Calu3 (cell line): ENCODE data around the gene HMGA1. TPM values are rescaled to one million over a fixed set of nuclear protein-coding genes. Genes with fewer than 3 reads are reported as not detected.

Experiments used
- BruUV-seq: library from RNA; stranded (reverse); fragments of 400-500 nt; replicated peaks from 2 replicates; lab custom pipeline; 2021; lab: Mats Ljungman, UMichigan
- CTCF ChIA-PET: fragments of 300-600 bp; sonication (Branson Sonifier 250); formaldehyde crosslinking; loops from one replicate; lab custom pipeline; 2022; ENCODE audit warnings: antibody characterized with exemption; lab: Charles Lee
- DNase-seq: peaks from one replicate; pipeline ENCODE4 v3.0.0; 2022
- H3K27ac Mint-ChIP-seq: one replicate; pipeline ENCODE4 v1.8.0; 2022; ENCODE audit warnings: mixed read lengths; ENCODE audit not compliant: unreplicated experiment
- H3K27me3 Mint-ChIP-seq: one replicate; pipeline ENCODE4 v1.8.0; 2022; ENCODE audit warnings: mixed read lengths; ENCODE audit not compliant: unreplicated experiment
- H3K36me3 Mint-ChIP-seq: one replicate; pipeline ENCODE4 v1.8.0; 2022; ENCODE audit warnings: mild to moderate bottlenecking, moderate library complexity, mixed read lengths; ENCODE audit not compliant: insufficient read depth, unreplicated experiment
- H3K4me1 Mint-ChIP-seq: one replicate; pipeline ENCODE4 v1.8.0; 2022; ENCODE audit warnings: mild to moderate bottlenecking, low read depth, mixed read lengths; ENCODE audit not compliant: unreplicated experiment
- H3K4me3 Mint-ChIP-seq: one replicate; pipeline ENCODE4 v1.8.0; 2022; ENCODE audit warnings: mild to moderate bottlenecking, low read depth, moderate library complexity, mixed read lengths; ENCODE audit not compliant: unreplicated experiment
- H3K9me3 Mint-ChIP-seq: one replicate; pipeline ENCODE4 v1.8.0; 2022; ENCODE audit warnings: low read depth, mixed read lengths; ENCODE audit not compliant: unreplicated experiment
- intact Hi-C: fragments of 100-400 bp; cut with micrococcal nuclease; formaldehyde crosslinking; loops from one replicate; pipeline ENCODE4 v1.10.0; 2022; ENCODE audit not compliant: unreplicated experiment
- total RNA-seq: library from RNA; stranded (reverse); gene quantifications from 2 replicates; pipeline ENCODE4 v1.2.3, GENCODE V29; 2022
- TF ChIP-seq, protein P1 (sequence below): fragments of 200-600 bp; IDR thresholded peaks from one replicate; pipeline ENCODE4 v1.8.0; 2022; ENCODE audit warnings: antibody characterized with exemption; ENCODE audit not compliant: unreplicated experiment

HMGA1 gene
- total RNA-seq, 1 experiment from 2014 or later, result 1,138 TPM

DNA sequence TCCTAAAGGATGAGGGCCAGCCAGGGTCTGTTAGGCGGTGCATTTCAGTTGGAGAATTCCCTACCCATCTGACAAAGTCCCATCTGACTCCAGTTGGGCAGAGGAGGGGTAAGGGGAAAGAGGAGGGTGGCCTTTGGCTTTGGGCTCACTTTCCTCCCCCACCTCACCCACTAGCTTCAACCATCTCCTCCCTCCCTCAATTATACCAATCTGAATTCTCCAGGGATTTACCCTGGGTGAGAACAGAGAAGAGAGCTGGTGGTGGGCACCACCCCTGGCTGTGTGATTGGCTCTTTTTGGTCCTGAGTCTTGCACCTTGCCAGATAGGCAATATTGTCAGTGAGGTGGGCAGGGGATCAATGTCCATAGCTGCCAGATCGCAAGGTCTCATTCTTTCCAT, 3.2 kb downstream of the HMGA1 start:
- CTCF ChIA-PET, result interaction anchor here (1.5 kb wide), 1 partner anchor 44 kb away, joined by 4 read pairs; no protein-coding TSS in a partner anchor
- Mint-ChIP-seq H3K4me1 (peaks cover 68% of the 10 kb centered on the region), H3K27ac (peak overlapping the region; percentile 97), H3K9me3 (no peaks in the 10 kb centered on the region), H3K4me3 (peak overlapping the region; percentile 81), H3K36me3 (peaks cover 94% of the 10 kb centered on the region), H3K27me3 (no peaks in the 10 kb centered on the region)
- intact Hi-C loops, result loop anchor here (5.0 kb wide), 1 partner anchor 523 kb away; no protein-coding TSS in a partner anchor
- DNase-seq, result no peak
- TF ChIP-seq, protein P1, sequence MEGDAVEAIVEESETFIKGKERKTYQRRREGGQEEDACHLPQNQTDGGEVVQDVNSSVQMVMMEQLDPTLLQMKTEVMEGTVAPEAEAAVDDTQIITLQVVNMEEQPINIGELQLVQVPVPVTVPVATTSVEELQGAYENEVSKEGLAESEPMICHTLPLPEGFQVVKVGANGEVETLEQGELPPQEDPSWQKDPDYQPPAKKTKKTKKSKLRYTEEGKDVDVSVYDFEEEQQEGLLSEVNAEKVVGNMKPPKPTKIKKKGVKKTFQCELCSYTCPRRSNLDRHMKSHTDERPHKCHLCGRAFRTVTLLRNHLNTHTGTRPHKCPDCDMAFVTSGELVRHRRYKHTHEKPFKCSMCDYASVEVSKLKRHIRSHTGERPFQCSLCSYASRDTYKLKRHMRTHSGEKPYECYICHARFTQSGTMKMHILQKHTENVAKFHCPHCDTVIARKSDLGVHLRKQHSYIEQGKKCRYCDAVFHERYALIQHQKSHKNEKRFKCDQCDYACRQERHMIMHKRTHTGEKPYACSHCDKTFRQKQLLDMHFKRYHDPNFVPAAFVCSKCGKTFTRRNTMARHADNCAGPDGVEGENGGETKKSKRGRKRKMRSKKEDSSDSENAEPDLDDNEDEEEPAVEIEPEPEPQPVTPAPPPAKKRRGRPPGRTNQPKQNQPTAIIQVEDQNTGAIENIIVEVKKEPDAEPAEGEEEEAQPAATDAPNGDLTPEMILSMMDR, result no peak
- BruUV-seq, result no TSS peak

DNA sequence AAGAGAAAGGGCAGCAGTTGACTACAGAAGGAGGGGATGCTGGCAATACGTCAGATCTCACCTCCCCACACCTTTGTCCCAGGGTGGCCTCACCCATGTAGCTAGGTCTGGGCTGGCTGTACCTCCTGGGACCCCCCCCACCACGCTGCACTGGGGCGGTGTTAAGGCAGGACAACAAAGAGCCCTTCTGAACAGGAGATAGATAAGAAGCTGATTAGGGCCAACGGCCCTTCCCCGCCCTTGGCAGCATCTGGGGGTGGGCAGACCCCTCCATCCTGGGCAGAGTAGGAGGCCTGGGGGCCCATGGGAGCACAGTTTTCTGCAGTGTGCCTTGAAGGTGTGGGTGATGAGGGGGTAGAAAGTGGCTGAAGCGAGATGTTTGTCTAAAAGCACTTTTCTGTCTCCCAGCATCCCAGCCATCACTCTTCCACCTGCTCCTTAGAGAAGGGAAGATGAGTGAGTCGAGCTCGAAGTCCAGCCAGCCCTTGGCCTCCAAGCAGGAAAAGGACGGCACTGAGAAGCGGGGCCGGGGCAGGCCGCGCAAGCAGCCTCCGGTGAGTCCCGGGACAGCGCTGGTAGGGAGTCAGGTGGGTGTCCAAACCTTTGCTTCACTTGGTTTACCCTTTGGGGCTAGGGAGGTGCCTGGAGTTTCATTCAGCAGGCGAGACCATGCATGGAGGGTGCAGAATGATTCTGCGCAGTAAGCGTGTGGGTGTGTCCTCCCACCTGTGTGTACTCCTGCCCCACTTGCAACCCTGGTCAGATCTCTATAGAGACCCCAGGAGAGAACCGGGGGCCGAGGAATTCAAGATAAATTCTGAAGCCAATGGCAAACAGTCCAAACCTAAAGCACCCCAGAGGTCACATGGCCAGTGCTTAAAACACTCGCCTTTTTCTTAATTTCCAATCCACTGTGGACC, 3.9 kb downstream of the HMGA1 start:
- no TSS peak for BruUV-seq
- no peaks in the 10 kb centered on the region for H3K9me3 Mint-ChIP-seq
- peaks cover 98% of the 10 kb centered on the region for H3K36me3 Mint-ChIP-seq
- H3K27me3 Mint-ChIP-seq, result no peaks in the 10 kb centered on the region
- H3K27ac Mint-ChIP-seq, result peak overlapping the region; percentile 97
- CTCF ChIA-PET, result interaction anchor here (0.6 to 1.5 kb wide), 2 partner anchors 44 to 1865 kb away, joined by 3 to 4 read pairs; no protein-coding TSS in a partner anchor
- peak overlapping the region; percentile 81 for H3K4me3 Mint-ChIP-seq
- TF ChIP-seq, protein P1, result no peak
- DNase-seq, result no peak
- intact Hi-C loops, result no loop called here
- peaks cover 75% of the 10 kb centered on the region for H3K4me1 Mint-ChIP-seq

GRCh38 chr6:34241351-34242215, 4.9 kb downstream of the HMGA1 start:
- Mint-ChIP-seq H3K36me3 (peaks cover 98% of the 10 kb centered on the region), H3K4me1 (peaks cover 85% of the 10 kb centered on the region), H3K9me3 (no peaks in the 10 kb centered on the region), H3K27ac (peak overlapping the region; percentile 97), H3K27me3 (no peaks in the 10 kb centered on the region), H3K4me3 (peak overlapping the region; percentile 81)
- CTCF ChIA-PET, result interaction anchor here (1.6 kb wide), 1 partner anchor 45 kb away, joined by 6 read pairs; no protein-coding TSS in a partner anchor
- intact Hi-C loops, result no loop called here
- no TSS peak for BruUV-seq
- TF ChIP-seq, protein P1, result no peak
- no peak for DNase-seq
